ENCODE results near the gene AVPI1. TPM values are rescaled to one million over a fixed set of nuclear protein-coding genes. Genes with fewer than 3 reads are reported as not detected.
"Not testable (repeated sequence)": the region's sequence is repeated elsewhere in the genome, so short reads cannot be mapped to it uniquely, and the experiment has no call there.

Gene AVPI1
- total and polyA plus RNA-seq, 10 of the 15 experiments (the other 5 are each of a cell fraction or from before 2014, with no cell fraction given): 0.08 to 1.4 (median 0.84) TPM

DNA sequence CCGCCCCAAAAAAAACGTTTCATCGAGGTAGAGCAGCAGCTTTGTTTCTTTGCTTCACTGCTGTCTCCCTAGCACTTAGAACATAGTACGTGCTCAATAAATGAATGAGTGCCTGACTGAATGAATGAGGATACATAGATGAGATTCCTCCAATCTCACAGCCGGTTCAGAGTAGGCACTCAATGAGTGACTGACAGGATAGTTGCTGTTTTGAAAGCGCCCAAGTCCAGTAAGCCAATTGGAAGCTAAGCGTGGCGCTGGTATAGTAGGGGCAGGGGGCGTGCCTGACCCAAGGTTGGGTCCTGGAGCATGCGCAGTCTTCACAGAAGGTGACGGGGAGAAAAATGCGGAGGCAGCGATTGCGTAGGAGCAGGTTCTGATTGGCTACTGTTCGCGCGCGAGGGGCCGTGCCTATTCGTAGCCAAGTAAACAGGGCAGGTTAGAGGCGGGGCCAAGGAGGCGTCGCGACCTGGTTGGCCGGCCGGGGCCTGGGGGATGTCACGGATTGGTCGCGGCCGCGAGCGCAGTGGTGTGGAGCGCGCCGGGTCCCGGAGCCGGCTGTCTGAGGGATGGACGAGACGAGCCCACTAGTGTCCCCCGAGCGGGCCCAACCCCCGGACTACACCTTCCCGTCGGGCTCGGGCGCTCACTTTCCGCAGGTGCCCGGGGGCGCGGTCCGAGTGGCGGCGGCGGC, 46.7 kb downstream of the AVPI1 start, which contains the start of gene PI4K2A (continued):
- TF ChIP-seq, protein P1, sequence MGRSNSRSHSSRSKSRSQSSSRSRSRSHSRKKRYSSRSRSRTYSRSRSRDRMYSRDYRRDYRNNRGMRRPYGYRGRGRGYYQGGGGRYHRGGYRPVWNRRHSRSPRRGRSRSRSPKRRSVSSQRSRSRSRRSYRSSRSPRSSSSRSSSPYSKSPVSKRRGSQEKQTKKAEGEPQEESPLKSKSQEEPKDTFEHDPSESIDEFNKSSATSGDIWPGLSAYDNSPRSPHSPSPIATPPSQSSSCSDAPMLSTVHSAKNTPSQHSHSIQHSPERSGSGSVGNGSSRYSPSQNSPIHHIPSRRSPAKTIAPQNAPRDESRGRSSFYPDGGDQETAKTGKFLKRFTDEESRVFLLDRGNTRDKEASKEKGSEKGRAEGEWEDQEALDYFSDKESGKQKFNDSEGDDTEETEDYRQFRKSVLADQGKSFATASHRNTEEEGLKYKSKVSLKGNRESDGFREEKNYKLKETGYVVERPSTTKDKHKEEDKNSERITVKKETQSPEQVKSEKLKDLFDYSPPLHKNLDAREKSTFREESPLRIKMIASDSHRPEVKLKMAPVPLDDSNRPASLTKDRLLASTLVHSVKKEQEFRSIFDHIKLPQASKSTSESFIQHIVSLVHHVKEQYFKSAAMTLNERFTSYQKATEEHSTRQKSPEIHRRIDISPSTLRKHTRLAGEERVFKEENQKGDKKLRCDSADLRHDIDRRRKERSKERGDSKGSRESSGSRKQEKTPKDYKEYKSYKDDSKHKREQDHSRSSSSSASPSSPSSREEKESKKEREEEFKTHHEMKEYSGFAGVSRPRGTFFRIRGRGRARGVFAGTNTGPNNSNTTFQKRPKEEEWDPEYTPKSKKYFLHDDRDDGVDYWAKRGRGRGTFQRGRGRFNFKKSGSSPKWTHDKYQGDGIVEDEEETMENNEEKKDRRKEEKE (IDR thresholded peaks at IDR 0.05): no peak
- TF ChIP-seq SMC3 (IDR thresholded peaks at IDR 0.05; ENCODE audit: borderline replicate concordance, low read length) (no peak), BRCA1 (IDR thresholded peaks at IDR 0.05; ENCODE audit: low read depth, low read length) (no peak), BACH1 (IDR thresholded peaks at IDR 0.05; ENCODE audit: borderline replicate concordance) (no peak; the same call in 1 of the 2 replicates)

DNA sequence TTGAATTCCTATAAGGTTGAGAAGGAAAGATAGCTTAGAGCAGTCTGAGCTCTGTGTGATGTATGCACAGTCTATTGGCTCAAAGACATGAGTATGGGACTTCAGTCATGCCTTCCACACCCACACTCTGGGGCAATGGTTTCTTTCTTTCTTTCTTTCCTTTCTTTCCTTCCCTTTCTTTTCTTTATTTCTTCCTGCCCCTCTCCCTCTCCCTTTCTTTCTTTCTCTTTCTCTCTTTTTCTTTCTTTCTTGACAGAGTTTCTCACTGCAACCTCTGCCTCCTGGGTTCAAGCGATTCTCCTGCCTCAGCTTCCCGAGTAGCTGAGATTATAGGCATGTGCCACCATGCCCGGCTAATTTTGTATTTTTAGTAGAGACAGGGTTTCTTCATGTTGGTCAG, 48.0 kb downstream of the AVPI1 start:
- H3K9me3 ChIP-seq (replicated peaks; ENCODE audit: control insufficient read depth, insufficient read depth, low read length); H3K4me1 ChIP-seq (ENCODE audit: control insufficient read depth, insufficient read depth, low read length); in situ Hi-C loops (cut with MboI); H2AFZ ChIP-seq (ENCODE audit: control insufficient read depth, low read depth, low read length); H4K20me1 ChIP-seq (ENCODE audit: control insufficient read depth, insufficient read depth); ATAC-seq; H3K4me3 ChIP-seq; H3K27me3 ChIP-seq (replicated peaks in 1 of 2; ENCODE audit: control insufficient read depth in 2 of 2, insufficient read depth in 2 of 2, low read length in 1 of 2); H3K36me3 ChIP-seq (ENCODE audit: control insufficient read depth in 2 of 2, insufficient read depth in 2 of 2, low read length in 1 of 2); H3K4me2 ChIP-seq (ENCODE audit: control insufficient read depth, insufficient read depth); intact Hi-C loops (cut with micrococcal nuclease; ENCODE audit: unreplicated experiment); BruUV-seq (replicated peaks); DNase-seq (ENCODE audit: low read depth, low spot score); FAIRE-seq; RAD21 ChIA-PET (ENCODE audit: unreplicated experiment); H3K9ac ChIP-seq (ENCODE audit: control insufficient read depth, insufficient read depth, low read length); H3K27ac ChIP-seq (ENCODE audit: control insufficient read depth, insufficient read depth): not testable (repeated sequence)
- CTCF ChIA-PET: interaction anchor here (0.6 to 1.0 kb wide), 3 partner anchors 9 to 415 kb away, joined by 3 read pairs; no protein-coding TSS in a partner anchor
- H3K79me2 ChIP-seq (ENCODE audit: control insufficient read depth, insufficient read depth, low read length): peaks cover 15% of the 10 kb centered on the region
- SMC1A ChIA-PET (ENCODE audit: uncharacterized antibody, unreplicated experiment): interaction anchor here (0.6 to 1.4 kb wide), 2 partner anchors 10 to 23 kb away, joined by 3 to 4 read pairs; no protein-coding TSS in a partner anchor
- POLR2A ChIA-PET: interaction anchor here (0.6 to 1.0 kb wide), 2 partner anchors 10 to 11 kb away, joined by 3 to 4 read pairs; no protein-coding TSS in a partner anchor
- WGBS (ENCODE audit: insufficient coverage, insufficient replicate concordance, low lambda C conversion rate, missing lambda C conversion rate): 71% methylated on average over 3 of the region's 3 CpGs
